Amygdala (tissue), 56 donors: ENCODE measurements around the gene CILP.
"Not testable (repeated sequence)": the region's sequence is repeated elsewhere in the genome, so short reads cannot be mapped to it uniquely, and the experiment has no call there.

Experiments
- DNase-seq, 56 donors: peaks; one replicate each; lab custom pipeline; 2025; lab: John Stamatoyannopoulos, UW

Gene CILP

GRCh38 chr15:65196637-65197336, 14.5 kb downstream of the CILP start:
- DNase-seq: no peak

DNA sequence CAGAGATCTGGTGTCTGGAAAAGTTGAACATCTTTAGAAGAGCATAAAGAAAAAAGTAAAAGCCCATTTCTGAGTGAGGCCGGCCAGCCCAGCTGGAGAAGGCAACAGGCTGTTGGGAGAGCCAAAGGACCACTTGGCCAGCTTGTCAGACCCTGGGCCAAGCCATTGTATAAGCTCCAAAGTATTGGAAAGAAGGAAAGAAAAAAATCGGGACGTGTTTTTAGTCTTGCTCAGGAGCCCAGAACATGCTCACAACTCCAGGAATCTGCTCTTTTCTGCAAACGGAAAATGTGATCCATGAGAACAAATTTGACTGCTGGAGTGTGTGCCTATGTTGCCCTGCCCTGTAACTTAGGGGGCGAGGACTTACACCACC, 15.7 kb downstream of the CILP start:
- no peak for DNase-seq

- peak in 3 of 56 donors; percentile 3 to 10 (median 8) for DNase-seq
Observed at GRCh38 chr15:65194826-65195547, 16.3 kb downstream of the CILP start.

DNA sequence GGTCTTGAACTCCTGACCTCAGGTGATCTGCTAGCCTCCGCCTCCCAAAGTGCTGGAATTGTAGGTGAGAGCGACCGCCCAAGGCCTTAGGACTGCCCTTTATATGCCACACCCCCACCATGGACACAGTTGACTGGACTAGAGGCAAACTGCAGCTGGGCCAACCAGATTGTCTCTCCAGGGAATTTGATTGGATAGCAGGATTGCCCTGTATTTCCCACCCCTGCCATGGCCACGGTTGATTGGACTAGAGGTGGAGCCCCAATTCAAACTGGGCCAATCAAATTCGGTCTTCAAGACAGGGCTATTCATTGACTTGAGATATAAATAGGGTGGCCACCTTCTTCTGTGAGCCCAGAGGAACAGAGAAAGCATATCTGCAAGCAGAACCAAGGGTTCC, 19.3 kb downstream of the CILP start:
- no peak for DNase-seq

DNA sequence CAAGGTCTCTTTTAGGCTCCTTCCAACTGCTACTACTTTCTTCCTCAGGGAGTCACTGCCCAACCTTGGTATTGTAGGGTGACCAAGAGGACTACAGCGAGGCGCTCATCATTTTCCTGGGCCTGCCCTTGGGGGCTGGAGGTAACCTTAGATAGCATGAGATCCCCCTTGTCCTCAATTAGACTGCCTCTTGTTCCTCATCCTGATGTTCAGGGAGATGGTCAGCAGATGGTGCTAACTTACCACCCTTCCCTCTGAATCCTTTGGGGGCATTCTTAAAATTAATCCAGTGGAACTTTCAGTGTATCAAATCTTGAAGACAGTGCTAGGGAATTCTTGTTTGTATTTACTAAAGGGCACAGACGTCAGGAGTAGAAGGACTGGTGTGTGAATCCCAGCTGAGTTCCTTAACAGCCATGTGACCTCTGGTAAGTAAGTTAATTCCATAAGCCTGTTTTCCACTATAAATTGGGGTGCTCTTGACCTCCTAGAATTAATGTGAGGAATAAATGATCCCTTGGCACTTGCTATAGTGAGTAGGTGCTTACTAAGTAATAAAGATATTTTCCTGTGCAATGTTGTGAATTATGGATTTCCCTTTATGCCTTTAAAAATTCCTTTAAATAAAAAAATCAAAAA, 22.1 kb downstream of the CILP start:
- DNase-seq: peak in 11 of 56 donors; percentile 1 to 57 (median 12)

- DNase-seq: not testable (repeated sequence)
Observed at GRCh38 chr15:65188472-65188871, 22.8 kb downstream of the CILP start.

DNA sequence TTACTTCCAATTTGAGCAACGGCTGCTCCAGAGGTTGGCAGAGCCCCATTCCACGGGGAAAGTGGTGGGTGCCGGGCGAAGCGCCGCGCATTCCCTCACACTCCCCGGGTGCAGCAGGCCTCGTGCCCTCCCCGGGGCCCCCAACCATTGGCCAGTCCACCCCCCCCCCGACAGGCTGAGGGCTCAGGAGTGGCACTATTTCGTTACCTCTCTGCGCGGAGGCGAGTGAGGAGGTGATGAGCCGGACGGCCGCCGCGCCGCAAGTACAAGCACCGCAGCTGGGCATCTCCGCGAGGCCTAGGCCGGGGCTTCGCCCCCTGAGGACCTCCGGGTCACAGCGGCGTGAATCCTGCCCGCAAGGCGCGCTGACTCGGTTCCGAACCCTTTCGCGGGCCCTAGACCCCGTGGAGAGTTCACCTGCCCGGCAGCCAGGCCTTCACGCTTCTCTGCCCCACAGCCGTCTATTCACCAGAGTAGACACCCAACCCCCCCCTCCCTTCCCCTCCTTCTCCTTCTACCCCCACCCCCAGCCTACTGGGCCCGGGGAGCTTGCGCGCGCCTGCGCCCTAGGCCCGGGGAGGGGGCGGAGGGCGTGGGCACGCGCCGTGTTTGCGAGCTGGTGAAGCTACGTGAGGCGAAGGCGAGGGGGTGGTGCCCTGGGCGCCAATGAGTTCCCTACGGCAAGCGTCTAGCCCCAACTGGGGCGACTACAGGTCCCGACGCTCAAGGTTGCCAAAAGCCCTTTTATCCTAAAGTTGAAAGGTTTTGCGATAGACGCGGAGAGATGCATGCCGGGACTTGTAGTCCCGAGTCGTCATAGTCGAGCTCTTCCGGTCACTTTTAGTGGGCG, 26.2 kb downstream of the CILP start, which contains the start of gene CLPX:
CLPX (minus strand) TSS at position 475 of the 850 bp plus-strand sequence; CDS start at position 286, 189 bp downstream.
- peak; percentile 38 to 94 (median 84) for DNase-seq

GRCh38 chr15:65184305-65184867, 26.9 kb downstream of the CILP start:
- peak in 29 of 56 donors; percentile 7 to 66 (median 37) for DNase-seq

DNA sequence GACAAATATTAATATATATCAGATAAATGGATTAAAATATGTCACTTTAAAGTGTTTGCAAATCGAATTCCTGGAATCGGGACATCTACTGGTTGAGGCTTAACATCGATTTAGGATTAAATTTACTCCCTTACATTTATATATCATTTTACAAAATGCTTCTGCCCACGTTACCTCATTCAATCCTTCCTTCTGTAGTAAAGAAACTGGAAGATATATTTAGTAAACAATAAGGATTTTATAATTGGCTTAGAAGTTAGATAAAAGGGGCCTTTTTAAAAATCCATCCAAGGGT, 27.5 kb downstream of the CILP start:
- DNase-seq: no peak

DNA sequence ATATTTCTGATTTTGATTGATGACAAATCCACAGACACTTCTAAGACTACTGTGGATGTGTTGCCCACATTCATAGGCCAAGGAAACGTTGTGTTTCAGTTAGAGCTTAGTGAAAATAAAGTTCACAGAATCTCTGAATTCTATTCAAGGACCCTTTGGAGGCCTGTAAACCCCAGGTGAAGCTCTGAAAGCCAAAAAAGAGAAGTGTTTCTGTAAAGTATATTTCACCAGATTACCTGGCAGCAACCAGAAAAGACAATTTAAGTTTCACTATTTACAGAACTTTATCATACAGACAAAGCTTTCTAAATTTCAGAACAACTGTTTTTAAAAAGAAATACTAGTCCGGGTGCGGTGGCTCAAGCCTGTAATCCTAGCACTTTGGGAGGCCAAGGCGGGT, 28.7 kb downstream of the CILP start:
- no peak for DNase-seq

- DNase-seq: not testable (repeated sequence)
Observed at GRCh38 chr15:65181582-65182353, 29.5 kb downstream of the CILP start.

GRCh38 chr15:65180167-65180566, 31.1 kb downstream of the CILP start:
- no peak for DNase-seq

DNA sequence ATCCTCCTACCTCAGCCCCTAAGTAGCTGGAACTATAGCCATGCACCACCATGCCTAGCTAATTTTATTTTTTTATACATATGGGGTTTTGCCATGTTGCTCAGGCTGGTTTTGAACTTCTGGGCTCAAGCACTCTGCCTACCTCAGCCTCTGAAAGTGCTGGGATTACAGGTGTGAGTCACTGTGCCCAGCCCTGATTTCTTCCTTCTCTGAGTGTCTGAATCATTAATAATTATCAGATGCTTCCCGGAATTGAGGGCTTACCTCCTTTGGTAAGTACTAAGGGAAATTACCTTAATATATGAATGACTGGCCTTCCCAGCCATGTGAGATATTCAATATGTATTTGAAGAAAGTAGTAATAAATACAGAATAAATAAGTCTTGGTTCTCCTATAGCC, 33.4 kb downstream of the CILP start:
- no peak for DNase-seq

DNA sequence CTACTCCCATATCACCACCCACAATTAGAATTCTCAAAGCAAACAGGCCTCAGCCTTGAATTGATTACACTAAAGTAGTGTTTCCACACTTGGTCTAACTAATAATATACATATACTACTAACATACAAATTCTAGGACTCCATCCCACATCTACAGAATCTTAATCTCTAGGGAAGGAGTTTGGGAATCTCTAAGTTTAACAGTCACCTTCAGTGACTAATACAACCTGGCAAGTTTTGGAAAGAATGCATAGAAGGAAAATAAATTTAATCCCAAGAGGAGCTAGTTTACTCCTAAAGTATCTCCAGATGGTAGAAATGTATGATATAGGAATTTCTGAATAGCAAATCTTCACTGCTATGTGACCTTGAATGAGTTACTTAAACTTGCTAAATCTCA, 35.2 kb downstream of the CILP start:
- no peak for DNase-seq

GRCh38 chr15:65175511-65175910, 35.8 kb downstream of the CILP start:
- no peak for DNase-seq

DNA sequence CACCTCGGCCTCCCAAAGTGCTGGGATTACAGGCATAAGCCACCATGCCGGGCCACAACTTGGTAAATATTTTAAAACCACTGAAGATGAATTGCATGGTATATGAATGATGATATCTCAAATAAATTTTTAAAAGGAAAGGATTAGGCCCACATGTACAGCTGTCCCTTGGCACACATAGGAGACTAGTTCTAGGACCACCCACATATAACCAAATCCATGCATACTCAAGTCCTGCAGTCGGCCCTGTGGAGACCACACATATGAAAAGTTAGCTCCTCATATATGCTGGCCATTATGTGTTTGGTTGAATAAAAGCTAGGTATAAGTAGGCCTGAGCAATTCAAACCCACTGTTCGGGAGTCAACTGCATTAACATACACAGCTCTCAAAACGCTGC, 36.8 kb downstream of the CILP start:
- no peak for DNase-seq

DNA sequence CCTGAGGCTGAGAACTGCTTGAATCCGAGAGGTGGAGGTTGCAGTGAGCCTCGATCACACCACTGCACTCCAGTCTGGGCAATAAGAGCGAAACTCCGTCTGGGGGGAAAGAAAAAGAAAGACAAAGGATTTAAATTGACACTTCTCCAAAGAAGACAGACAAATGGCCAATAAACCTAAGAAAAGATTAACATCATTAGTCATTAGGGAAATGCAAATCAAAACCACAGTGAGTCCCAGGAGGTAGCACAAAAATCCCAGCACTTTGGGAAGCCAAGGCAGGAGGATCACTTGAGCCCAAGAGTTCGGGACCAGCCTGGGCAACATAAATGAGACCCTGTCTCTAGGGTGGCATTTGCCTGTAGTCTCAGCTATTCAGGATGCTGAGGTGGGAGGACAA, 38.7 kb downstream of the CILP start:
- no peak for DNase-seq

- DNase-seq: no peak
Observed at GRCh38 chr15:65171428-65171827, 39.8 kb downstream of the CILP start.

DNA sequence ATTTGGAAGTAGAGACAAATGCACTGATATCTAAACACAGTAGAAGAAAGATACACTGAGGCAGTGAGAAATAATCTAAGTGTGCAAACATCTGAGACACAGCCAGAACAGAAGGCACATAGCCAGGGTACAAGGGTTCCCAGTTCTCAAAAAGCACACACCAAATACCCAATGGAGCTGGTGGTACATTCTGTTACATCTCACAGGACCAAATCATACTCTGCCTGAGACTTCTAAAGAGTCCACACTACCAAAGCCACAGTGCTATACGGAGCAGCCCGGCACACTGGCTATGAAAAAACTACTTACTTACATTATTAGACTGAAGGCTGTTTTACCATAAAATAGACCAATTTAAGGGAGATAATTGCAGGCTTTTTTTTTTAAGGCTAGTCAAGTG, 45.4 kb downstream of the CILP start:
- DNase-seq: peak in 1 of 56 donors; percentile 19

DNA sequence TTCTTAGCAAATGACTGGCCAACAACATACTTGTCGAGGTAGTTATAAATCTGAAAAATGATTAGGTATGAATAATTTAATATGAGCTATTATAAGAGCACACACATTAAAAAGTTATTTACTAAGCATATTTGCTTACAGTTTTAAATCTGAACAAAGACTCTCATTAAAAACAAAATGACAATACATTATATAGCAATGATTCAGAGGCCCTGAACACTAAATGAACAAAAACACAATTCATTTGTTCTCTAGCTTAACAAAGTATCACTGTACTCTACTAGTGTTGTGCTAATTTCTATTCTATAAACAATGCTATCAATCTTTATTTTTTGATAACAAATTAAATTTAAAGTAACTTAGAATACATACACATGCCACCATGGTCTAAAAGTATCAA, 47.1 kb downstream of the CILP start:
- DNase-seq: no peak
